ENCODE measurements around the gene CETP. TPM values are rescaled to one million over a fixed set of nuclear protein-coding genes. Genes with fewer than 3 reads are reported as not detected.

Gene CETP
- total RNA-seq, 4 donors from 2014 or later: not detected

DNA sequence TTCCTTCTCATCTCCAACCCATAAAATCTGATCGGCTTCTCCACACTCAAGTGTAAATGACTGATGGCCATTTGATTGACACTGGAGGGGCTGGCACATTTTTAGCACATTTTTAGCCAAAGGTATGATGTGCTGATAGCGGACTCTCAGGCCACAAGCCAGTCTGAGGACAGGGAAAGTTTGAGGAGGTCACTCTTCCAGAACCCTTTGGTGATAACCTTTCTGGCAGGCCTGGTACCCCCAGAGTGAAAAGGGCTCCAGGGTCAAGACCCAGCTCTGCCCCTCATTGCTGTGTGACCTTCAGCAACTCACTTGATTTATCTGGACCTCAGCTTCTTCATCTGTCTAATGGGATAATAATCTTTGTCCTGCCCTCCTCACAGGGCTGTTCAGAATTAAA lies 25.9 kb downstream of the CETP start:
- Histone ChIP-seq H3K4me3 (no peak overlapping the region), H3K9me3 (no peaks in the 10 kb centered on the region), H3K4me1 (peaks cover 16 to 21% of the 10 kb centered on the region in 2 donors), H3K27ac (peak overlapping the region in 1 of 4 donors; percentile 83), H3K27me3 (no peaks in the 10 kb centered on the region), H3K36me3 (no peaks in the 10 kb centered on the region)
- TF ChIP-seq, protein P1, sequence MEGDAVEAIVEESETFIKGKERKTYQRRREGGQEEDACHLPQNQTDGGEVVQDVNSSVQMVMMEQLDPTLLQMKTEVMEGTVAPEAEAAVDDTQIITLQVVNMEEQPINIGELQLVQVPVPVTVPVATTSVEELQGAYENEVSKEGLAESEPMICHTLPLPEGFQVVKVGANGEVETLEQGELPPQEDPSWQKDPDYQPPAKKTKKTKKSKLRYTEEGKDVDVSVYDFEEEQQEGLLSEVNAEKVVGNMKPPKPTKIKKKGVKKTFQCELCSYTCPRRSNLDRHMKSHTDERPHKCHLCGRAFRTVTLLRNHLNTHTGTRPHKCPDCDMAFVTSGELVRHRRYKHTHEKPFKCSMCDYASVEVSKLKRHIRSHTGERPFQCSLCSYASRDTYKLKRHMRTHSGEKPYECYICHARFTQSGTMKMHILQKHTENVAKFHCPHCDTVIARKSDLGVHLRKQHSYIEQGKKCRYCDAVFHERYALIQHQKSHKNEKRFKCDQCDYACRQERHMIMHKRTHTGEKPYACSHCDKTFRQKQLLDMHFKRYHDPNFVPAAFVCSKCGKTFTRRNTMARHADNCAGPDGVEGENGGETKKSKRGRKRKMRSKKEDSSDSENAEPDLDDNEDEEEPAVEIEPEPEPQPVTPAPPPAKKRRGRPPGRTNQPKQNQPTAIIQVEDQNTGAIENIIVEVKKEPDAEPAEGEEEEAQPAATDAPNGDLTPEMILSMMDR (IDR thresholded peaks at IDR 0.05 in 4 of 5, conservative IDR thresholded peaks at IDR 0.05 in 1 of 5): no peak
- no peak for TF ChIP-seq POLR2A (IDR thresholded peaks at IDR 0.05)
- in situ Hi-C loops (cut with MboI; ENCODE audit: low sequenced_read_pairs in 4 of 4): no loop called here
- intact Hi-C loops (cut with DNase I; ENCODE audit: low total_unique reads): loop anchor here (5.0 kb wide), 2 partner anchors 55 to 310 kb away; partner anchors contain the start of gene HERPUD1
- DNase-seq (no peak), ATAC-seq (no peak)

DNA sequence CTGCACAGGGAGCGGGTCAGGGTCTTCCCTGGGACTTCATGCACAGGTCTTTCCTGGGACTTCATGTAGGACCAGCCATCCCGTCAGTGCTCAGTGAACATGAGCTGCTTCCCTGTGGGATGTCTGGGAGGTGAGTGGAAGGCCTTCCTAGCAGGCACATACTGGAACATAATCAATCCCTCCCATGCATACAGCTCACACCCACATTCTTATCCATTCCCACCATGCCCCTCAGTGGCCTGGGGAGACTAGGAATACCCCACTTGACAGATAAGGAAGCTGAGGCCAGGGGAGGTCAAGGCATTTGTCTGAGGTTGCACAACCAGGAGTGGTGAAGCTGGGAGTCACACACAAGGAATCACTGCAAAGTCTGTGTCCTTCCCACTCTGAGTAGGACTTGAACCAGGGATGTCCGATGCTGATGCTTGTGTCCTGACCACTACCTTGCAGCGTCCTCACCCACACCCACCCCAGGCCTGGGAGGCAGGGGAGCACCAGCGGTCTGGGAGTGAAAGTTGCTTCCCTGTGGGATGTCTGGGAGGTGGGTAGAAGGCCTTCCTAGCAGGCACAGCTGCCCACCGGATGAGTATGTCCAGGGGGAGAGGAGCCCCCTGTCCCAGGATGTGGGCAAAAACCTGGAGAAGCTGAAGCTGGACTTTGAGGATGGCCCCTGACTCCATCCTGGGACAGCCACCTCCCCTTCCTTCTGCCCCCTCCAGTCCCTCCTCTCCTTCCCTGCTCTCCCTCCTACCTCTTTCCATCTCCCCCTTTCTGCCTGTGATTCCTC lies 26.6 kb downstream of the CETP start:
- Histone ChIP-seq H3K4me3 (peak overlapping the region; percentile 78 to 92 (median 82)), H3K9me3 (no peaks in the 10 kb centered on the region), H3K27me3 (no peaks in the 10 kb centered on the region), H3K4me1 (peaks cover 16 to 21% of the 10 kb centered on the region in 2 donors), H3K36me3 (no peaks in the 10 kb centered on the region), H3K27ac (peak overlapping the region; percentile 78 to 86 (median 81))
- ATAC-seq (peak in 1 of 2 donors; percentile 5), DNase-seq (no peak)
- intact Hi-C loops (cut with DNase I; ENCODE audit: low total_unique reads): loop anchor here (5.0 kb wide), 2 partner anchors 56 to 309 kb away; partner anchors contain the start of gene HERPUD1
- TF ChIP-seq, protein P1 (IDR thresholded peaks at IDR 0.05 in 4 of 5, conservative IDR thresholded peaks at IDR 0.05 in 1 of 5): no peak
- no peak for TF ChIP-seq POLR2A (IDR thresholded peaks at IDR 0.05)
- in situ Hi-C loops (cut with MboI; ENCODE audit: low sequenced_read_pairs in 4 of 4): no loop called here

DNA sequence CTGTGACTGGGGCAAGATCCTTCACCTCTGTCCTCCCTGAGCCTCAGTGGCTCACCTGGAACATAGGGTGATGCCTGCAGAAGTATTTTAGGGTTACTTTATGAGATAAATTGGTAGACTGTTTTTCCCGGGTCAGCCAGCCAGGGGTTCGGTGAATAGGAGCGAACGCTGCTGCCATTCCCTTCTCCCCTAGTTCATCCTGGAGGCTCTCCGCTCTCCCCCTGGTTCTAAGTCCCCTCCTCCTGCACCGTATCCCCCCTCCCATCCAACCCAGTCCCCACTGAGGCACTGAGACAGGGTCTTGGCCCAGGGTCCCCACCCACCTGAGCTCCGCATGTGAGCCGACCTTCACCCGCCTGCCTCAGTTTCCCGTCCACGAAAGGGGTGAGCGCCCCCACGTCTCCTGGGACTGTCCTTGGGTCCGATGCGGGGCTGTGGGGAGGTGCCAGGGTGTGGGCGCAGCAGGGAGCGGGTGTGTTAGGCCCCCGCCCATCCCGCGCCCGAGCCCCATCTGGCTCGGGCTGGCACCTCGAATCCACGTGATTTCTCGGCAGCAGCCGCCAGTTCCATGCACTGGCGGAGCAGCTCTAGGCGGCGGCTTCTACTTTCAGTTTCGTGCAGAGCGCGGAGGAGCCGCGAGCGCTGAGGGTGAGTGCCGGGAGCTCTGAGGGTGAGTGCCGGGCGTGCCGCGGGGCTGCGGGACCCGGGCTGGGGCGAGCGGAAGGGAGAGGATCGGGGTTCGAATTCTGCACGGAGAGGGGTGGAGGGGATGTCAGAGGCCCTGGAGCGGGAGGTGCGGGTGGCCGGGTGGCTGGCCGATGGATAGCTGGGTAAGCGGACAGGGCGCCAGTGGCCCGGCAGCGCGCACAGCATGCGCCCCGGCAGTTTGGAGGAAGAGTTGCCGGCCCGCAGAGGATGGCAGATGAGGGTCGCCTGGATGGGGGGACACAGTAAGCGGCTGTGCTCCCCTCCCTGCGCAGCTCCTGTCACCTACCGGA lies 27.5 kb downstream of the CETP start, which contains the start of gene NLRC5:
Gene NLRC5, plus strand, starts transcription at position 610 of the 998 bp plus-strand sequence. CDS start 31,156 bp downstream, outside the sequence.
- H3K4me3 ChIP-seq: peak within 1 kb of the TSS; percentile 78 to 92 (median 82)
- intact Hi-C loops (cut with DNase I; ENCODE audit: low total_unique reads) (loop anchor here (5.0 kb wide), 2 partner anchors 57 to 308 kb away; partner anchors contain the start of gene HERPUD1), in situ Hi-C loops (cut with MboI; ENCODE audit: low sequenced_read_pairs in 4 of 4) (no loop called here)
- ATAC-seq (peak; percentile 84 to 89), DNase-seq (peak; percentile 48 to 71)
- H3K27me3 ChIP-seq: no peaks in the 10 kb centered on the region
- H3K36me3 ChIP-seq: no peaks in the 10 kb centered on the region
- H3K27ac ChIP-seq: peak within 1 kb of the TSS; percentile 78 to 86 (median 81)
- H3K9me3 ChIP-seq: no peaks in the 10 kb centered on the region
- peak; percentile 59 to 76 for TF ChIP-seq POLR2A (IDR thresholded peaks at IDR 0.05)
- TF ChIP-seq, protein P1 (IDR thresholded peaks at IDR 0.05 in 4 of 5, conservative IDR thresholded peaks at IDR 0.05 in 1 of 5): no peak
- peaks cover 16 to 21% of the 10 kb centered on the region in 2 donors for H3K4me1 ChIP-seq

DNA sequence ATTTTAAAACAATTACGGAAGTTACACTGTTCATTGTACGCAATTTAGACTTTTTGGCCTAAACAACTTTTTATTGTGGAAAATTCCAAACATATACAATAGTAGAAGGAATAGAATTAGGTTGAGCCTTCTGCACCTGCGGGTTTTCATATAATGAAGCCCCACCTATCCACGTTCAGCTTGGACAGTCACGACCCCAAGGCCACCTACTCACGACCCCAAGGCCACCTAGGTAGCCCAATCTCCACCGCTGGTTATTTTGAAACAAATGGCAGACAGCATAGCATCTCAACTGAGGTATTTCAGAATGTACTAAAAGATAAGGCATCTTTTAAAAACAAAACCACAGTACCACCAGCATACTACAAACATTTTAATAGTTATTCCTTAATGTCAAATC lies 28.2 kb downstream of the CETP start:
- Histone ChIP-seq H3K27me3 (no peaks in the 10 kb centered on the region), H3K36me3 (no peaks in the 10 kb centered on the region), H3K9me3 (no peaks in the 10 kb centered on the region), H3K27ac (peak overlapping the region; percentile 78 to 86 (median 81)), H3K4me1 (peaks cover 16 to 18% of the 10 kb centered on the region in 2 donors), H3K4me3 (peak overlapping the region; percentile 78 to 92 (median 82))
- intact Hi-C loops (cut with DNase I; ENCODE audit: low total_unique reads) (loop anchor here (5.0 kb wide), 2 partner anchors 58 to 307 kb away; partner anchors contain the start of gene HERPUD1), in situ Hi-C loops (cut with MboI; ENCODE audit: low sequenced_read_pairs in 4 of 4) (no loop called here)
- DNase-seq: no peak
- no peak for TF ChIP-seq POLR2A (IDR thresholded peaks at IDR 0.05)
- TF ChIP-seq, protein P1 (IDR thresholded peaks at IDR 0.05 in 4 of 5, conservative IDR thresholded peaks at IDR 0.05 in 1 of 5): no peak
- no peak for ATAC-seq
